ENCODE data around the gene MTX1.
A peak's percentile ranks its signal among the peaks of the same experiment; 100 is the strongest.
"Not testable (repeated sequence)": the region's sequence is repeated elsewhere in the genome, so short reads cannot be mapped to it uniquely, and the experiment has no call there.

Gene MTX1

DNA sequence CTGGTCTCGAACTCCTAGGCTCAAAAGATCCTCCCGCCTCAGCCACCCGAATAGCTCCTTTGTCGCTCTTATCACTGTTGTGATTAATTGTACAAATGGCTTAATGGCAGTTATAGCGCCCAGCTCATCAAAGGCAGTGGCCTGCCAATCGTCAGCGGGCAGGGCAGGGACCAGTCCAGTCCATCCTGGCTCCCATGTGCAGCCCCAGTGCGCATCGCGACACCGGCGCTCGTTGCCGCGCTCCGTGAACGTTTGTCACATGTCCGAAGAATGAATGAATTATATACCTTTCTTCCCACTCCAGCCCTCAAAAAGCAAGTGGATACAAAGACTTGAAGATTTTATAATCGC is 18.4 kb downstream of the MTX1 start:
- Histone ChIP-seq H3K4me3 (peak overlapping the region; percentile 53 to 66), H3K27me3 (no peaks in the 10 kb centered on the region), H3K9me3 (no peaks in the 10 kb centered on the region), H3K27ac (peak overlapping the region; percentile 80 to 84), H3K4me1 (peaks cover 0 to 43% (median 22%) of the 10 kb centered on the region in 4 donors), H3K36me3 (no peaks in the 10 kb centered on the region)
- no peak for TF ChIP-seq CTCF (IDR thresholded peaks at IDR 0.05)
- intact Hi-C loops (cut with DNase I; ENCODE audit: low total_unique reads), result no loop called here
- DNase-seq, result peak; percentile 56 to 74

DNA sequence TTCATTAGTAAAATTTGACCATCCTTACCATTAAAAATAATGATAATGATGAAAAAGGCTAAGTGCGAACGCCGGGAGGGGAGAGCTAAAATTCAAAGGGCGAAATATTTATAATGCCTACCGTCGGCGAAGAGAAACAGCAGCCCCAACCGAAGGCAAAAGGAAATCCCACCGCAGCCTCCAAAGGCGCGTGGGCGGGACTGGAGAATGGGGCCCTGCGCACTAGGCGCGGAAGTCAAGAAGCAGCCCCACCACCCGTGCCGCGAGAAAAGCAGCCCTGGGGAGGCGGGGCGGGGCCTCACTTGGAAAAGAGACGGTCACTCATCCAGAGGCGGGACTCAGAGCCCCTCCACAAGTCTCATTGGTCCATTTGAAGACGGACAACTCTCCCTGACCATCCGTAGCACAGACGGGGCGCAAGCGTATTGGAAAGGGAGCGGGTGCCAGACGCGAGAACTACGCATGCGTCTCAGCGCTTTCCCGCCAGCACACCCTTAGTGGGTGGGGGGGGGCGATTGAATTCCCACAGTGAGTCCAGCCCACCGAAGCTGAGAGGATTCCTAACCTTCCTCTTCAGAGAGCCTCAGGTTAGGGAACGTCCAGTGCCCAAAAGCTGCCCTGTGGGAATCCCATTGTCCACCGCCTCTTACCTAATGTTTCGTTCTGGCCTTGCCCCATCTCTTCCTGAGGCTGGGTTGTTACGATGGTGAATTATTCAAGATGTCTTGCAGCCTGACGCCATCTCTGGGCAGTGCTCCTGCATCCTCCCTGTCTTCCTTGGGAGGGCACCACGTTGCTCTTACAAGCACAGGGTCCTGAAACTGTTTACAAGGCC is 19.0 kb downstream of the MTX1 start:
- Histone ChIP-seq H3K27ac (peak overlapping the region; percentile 80 to 84), H3K27me3 (no peaks in the 10 kb centered on the region), H3K4me3 (peak overlapping the region; percentile 53 to 66), H3K4me1 (peaks cover 0 to 49% (median 28%) of the 10 kb centered on the region in 4 donors), H3K36me3 (no peaks in the 10 kb centered on the region), H3K9me3 (no peaks in the 10 kb centered on the region)
- intact Hi-C loops (cut with DNase I; ENCODE audit: low total_unique reads), result no loop called here
- DNase-seq, result peak; percentile 98 to 100
- TF ChIP-seq CTCF (IDR thresholded peaks at IDR 0.05), result peak in 1 of 2 experiments; percentile 5

DNA sequence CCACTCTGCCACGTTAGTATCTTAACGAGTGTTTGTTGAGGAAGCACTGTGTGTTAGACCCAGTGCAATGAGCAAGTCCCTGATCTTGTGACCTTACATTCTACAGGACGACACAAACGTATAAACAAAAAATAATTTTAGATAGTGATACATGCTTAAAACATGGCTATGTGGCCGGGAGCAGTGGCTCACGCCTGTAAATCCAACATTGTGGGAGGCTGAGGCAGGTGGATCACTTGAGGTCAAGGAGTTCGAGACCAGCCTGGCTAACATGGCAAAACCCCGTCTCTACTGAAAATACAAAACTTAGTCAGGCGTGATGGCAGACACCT is 19.6 kb downstream of the MTX1 start:
- Histone ChIP-seq H3K27me3 (no peaks in the 10 kb centered on the region), H3K4me3 (peak overlapping the region; percentile 53 to 66), H3K4me1 (peaks cover 0 to 53% (median 31%) of the 10 kb centered on the region in 4 donors), H3K36me3 (no peaks in the 10 kb centered on the region), H3K9me3 (no peaks in the 10 kb centered on the region), H3K27ac (peak overlapping the region; percentile 80 to 84)
- TF ChIP-seq CTCF (IDR thresholded peaks at IDR 0.05), result no peak
- peak in 1 of 2 donors; percentile 52 for DNase-seq
- intact Hi-C loops (cut with DNase I; ENCODE audit: low total_unique reads), result no loop called here

- H3K9me3 ChIP-seq; DNase-seq; H3K4me3 ChIP-seq; H3K27me3 ChIP-seq; intact Hi-C loops (cut with DNase I; ENCODE audit: low total_unique reads): not testable (repeated sequence)
- H3K36me3 ChIP-seq, result peaks cover 3 to 13% (median 5%) of the 10 kb centered on the region in 3 donors
- H3K4me1 ChIP-seq, result peaks cover 0 to 33% (median 23%) of the 10 kb centered on the region in 4 donors
- peak overlapping the region in 1 of 2 donors; percentile 75 for H3K27ac ChIP-seq
Observed at GRCh38 chr1:155231302-155231701, 22.8 kb downstream of the MTX1 start.

DNA sequence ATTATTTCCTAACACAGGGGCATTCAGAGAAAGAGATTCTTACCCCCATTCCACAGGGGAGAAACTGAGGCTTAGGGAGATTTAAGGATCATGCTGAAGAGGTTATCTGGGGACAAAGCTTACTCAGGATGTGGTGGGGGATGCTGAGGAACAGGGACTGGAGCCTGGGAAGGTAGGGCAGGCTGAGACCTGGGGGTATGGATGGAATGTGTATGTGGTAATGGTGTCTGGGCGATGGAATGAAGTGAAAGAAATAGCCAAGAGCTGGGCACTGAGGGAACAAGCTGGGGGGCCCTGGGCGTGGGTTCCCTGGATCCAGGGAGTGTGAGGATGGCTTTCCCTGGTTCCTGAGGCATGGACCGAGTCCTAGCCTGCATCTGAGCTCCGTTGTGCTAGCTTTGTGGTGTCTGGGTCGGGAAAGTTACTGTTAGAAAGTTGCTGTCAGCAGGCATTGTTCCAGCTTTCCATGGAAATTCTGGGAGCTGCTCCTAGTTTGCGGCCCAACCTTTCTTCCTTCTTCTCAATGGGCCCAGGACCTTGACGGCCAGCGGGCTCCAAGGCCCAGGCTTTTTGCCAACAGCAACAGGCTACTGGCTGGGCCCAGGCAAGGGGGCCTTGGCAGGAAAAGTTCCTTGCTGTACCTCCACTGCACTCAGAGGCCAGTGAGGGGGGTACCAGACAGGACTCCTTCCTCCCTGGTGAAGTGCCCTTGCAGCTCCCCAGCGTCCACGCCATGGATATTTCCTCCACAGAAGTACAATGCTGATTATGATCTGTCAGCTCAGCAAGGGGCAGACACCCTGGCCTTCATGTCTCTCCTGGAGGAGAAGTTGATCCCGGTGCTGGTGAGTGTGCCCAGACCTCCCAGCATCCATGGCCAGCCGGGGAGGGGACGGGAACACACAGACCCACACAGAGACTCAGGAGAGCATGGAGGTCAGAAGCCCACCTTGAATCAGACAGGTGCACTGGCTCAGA is 23.8 kb downstream of the MTX1 start:
- peak in 1 of 2 donors; percentile 80 for DNase-seq
- intact Hi-C loops (cut with DNase I; ENCODE audit: low total_unique reads); H3K4me3 ChIP-seq; H3K9me3 ChIP-seq; H3K27me3 ChIP-seq: not testable (repeated sequence)
- peaks cover 10 to 23% (median 15%) of the 10 kb centered on the region in 3 donors for H3K36me3 ChIP-seq
- H3K4me1 ChIP-seq, result peaks cover 0 to 26% (median 20%) of the 10 kb centered on the region in 4 donors
- peak overlapping the region; percentile 62 to 75 for H3K27ac ChIP-seq

DNA sequence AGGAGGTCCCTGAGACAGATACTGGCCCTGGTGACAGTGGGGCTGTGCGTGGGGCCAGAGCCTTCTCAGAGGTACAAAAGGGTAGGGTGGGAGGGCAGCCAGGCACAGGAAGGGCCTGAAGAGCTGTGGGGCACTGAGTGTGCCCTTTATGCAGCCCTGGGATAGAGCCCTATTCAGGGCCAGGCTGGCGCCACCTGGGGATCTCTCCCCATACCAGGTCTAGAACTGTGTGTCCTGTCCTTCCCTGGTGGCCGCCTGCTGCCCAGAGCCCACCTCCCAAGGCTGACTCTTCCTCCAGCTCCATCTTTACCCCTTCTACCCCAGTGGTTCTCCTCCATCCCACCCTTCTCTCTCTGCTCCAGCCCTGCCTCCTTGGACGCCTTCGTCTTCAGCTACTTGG is 25.0 kb downstream of the MTX1 start:
- intact Hi-C loops (cut with DNase I; ENCODE audit: low total_unique reads); H3K9me3 ChIP-seq; H3K27ac ChIP-seq; DNase-seq; H3K27me3 ChIP-seq; H3K4me3 ChIP-seq: not testable (repeated sequence)
- peaks cover 0 to 19% (median 13%) of the 10 kb centered on the region in 4 donors for H3K4me1 ChIP-seq
- H3K36me3 ChIP-seq, result peaks cover 17 to 32% (median 23%) of the 10 kb centered on the region in 3 donors

GRCh38 chr1:155235375-155235774 is 26.9 kb downstream of the MTX1 start:
- intact Hi-C loops (cut with DNase I; ENCODE audit: low total_unique reads); DNase-seq; H3K27me3 ChIP-seq; H3K9me3 ChIP-seq; H3K4me3 ChIP-seq; H3K27ac ChIP-seq: not testable (repeated sequence)
- H3K4me1 ChIP-seq, result peaks cover 0 to 29% (median 17%) of the 10 kb centered on the region in 4 donors
- peaks cover 17 to 32% (median 28%) of the 10 kb centered on the region in 3 donors for H3K36me3 ChIP-seq

Data from tibial artery (tissue), 4 donors.